Stimulated activated naive B cell treated with anti-CD40 and anti-IgM and Interleukin-4, amounts not matched to agents 10 μg/mL and 1 μg/mL and 100 μg/mL, for 72 hours (primary cell): ENCODE measurements around the gene CPPED1.
A peak's percentile ranks its signal among the peaks of the same experiment; 100 is the strongest.
"Not testable (repeated sequence)": the region's sequence is repeated elsewhere in the genome, so short reads cannot be mapped to it uniquely, and the experiment has no call there.

Source experiments
- ATAC-seq, 2 donors: fragments of 150-1000 bp; cut with Tn5 transposase; replicated peaks; 2 replicates each; pipeline ENCODE4 v1.10.0; 2021; ENCODE audit warnings: moderate library complexity in 1 of 2
- DNase-seq: peaks from one replicate; pipeline ENCODE4 v3.0.0; 2021
- H3K27ac Mint-ChIP-seq: one replicate; pipeline ENCODE4 v1.8.0; 2022; ENCODE audit warnings: mild to moderate bottlenecking, mixed read lengths
- H3K27me3 Mint-ChIP-seq, 2 donors: one replicate each; pipeline ENCODE4 v1.8.0; 2022; ENCODE audit warnings: mixed read lengths in 2 of 2
- H3K36me3 Mint-ChIP-seq, 2 donors: one replicate each; pipeline ENCODE4 v1.8.0; 2022; ENCODE audit warnings: mixed read lengths in 2 of 2, mild to moderate bottlenecking in 1 of 2
- H3K4me1 Mint-ChIP-seq, 2 donors: one replicate each; pipeline ENCODE4 v1.8.0; 2022; ENCODE audit warnings: mixed read lengths in 2 of 2, mild to moderate bottlenecking in 1 of 2
- H3K4me3 Mint-ChIP-seq, 2 donors: one replicate each; pipeline ENCODE4 v1.8.0; 2022; ENCODE audit warnings: mild to moderate bottlenecking in 2 of 2, mixed read lengths in 2 of 2, moderate library complexity in 1 of 2
- H3K9me3 Mint-ChIP-seq, 2 donors: one replicate each; pipeline ENCODE4 v1.8.0; 2022; ENCODE audit warnings: mixed read lengths in 2 of 2, mild to moderate bottlenecking in 1 of 2

Gene CPPED1

DNA sequence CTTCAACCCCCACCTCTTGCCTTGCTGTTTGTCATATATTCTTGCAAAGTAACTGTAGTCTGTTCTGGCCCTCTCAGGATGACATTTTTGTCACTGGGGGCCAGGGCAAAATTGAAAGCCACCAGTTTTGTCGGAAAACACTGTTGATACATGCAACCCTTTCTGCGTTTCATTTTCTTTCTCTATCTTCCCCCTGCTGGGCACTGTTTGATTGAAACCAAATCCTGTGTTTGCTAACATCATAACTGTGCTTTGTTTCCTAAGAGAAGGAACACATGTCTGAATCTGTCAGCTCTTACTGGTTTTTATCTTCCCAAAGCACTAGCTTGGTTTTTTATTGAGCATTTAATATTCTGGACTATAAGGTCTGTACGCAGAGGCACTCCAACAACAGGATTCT lies 11.7 kb upstream of the CPPED1 start:
- DNase-seq (no peak), ATAC-seq (no peak)
- peaks cover 0 to 14% of the 10 kb centered on the region in 2 donors for H3K9me3 Mint-ChIP-seq
- H3K4me1 Mint-ChIP-seq, result peaks cover 0 to 5% of the 10 kb centered on the region in 2 donors
- peaks cover 6 to 8% of the 10 kb centered on the region in 2 donors for H3K36me3 Mint-ChIP-seq
- no peak overlapping the region for H3K4me3 Mint-ChIP-seq
- peaks cover 15 to 29% of the 10 kb centered on the region in 2 donors for H3K27me3 Mint-ChIP-seq
- H3K27ac Mint-ChIP-seq, result no peak overlapping the region

DNA sequence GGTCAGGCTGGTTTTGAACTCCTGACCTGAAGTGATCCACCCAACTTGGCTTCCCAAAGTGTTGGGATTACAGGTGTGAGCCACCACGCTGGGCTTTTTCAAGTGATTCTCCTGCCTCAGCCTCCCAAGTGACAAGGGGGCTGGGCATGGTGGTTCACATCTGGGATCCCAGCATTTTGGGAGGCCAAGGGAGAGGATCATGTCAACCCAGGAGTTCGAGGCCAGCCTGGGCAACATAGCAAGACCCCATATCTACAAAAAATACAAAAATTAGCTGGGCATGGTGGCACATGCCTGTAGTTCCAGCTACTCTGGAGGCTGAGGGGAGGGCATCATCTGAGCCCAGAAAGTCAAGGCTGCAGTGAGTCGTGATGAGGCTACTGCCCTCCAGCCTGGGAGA lies 10.0 kb upstream of the CPPED1 start:
- H3K4me3 Mint-ChIP-seq, H3K4me1 Mint-ChIP-seq, DNase-seq, H3K27ac Mint-ChIP-seq, H3K36me3 Mint-ChIP-seq, ATAC-seq: not testable (repeated sequence)
- Mint-ChIP-seq H3K9me3 (peaks cover 3 to 14% of the 10 kb centered on the region in 2 donors), H3K27me3 (peaks cover 16 to 31% of the 10 kb centered on the region in 2 donors)

DNA sequence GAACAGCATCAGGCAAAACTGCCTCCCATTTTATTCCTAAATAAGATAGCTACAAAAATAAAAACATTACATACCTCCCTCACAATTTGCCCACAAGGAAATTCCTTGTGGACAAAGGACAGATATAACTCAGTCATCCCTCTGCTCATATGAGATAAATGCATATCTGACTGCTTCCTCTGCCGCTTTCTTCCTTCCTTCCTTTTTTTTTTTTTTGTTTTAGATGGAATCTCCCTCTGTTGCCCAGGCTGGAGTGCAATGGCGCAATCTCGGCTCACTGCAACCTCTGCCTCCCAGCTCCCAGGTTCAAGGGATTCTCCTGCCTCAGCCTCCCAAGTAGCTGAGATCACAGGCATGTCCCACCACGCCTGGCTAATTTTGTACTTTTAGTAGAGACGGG lies 9.6 kb upstream of the CPPED1 start:
- ATAC-seq, H3K27ac Mint-ChIP-seq, H3K4me1 Mint-ChIP-seq, H3K4me3 Mint-ChIP-seq, H3K36me3 Mint-ChIP-seq, DNase-seq: not testable (repeated sequence)
- Mint-ChIP-seq H3K27me3 (peaks cover 18 to 29% of the 10 kb centered on the region in 2 donors), H3K9me3 (peaks cover 3 to 14% of the 10 kb centered on the region in 2 donors)

DNA sequence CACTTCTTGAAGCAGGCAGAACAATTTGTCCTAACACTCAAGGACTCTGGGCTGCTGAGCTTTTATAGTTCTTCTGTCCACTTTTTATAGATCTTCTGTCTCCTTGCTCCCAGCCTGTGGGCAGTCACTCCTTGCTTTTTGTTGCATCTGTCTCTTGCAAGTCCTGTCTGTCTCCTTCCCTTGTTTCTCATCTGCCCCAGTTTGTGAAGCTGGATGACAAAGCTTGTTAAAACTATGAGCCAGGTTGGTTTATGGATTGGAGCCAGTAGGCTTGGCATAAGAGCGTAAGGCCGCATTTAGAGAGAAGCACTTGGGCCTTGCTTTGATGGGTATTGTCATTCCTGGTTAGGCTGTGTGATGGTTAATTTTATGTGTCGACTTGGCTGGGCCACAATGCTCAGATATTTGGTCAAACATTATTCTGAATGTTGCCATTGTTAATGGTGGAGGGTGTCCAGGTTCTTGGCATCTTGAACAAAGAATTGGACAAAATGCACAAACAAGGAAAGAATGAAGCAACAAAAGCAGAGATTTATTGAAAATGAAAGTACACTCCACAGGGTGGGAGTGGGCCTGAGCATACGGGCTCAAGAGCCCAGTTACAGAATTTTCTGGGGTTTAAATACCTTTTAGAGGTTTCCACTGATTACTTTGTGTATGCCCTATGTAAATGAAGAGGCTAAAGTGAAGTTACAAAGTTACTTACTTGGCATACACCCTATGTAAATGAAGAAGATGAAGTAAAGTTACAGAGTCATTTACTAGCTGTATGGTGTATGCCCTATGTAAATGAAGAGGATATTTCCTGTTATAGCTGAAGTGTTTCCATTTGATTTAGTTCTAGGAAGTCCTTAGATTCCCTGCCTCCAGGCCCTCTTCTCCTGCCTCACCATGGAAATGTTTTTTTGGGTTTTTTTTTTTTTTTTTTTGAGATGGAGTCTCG lies 8.0 kb upstream of the CPPED1 start:
- no peak overlapping the region for H3K4me3 Mint-ChIP-seq

DNA sequence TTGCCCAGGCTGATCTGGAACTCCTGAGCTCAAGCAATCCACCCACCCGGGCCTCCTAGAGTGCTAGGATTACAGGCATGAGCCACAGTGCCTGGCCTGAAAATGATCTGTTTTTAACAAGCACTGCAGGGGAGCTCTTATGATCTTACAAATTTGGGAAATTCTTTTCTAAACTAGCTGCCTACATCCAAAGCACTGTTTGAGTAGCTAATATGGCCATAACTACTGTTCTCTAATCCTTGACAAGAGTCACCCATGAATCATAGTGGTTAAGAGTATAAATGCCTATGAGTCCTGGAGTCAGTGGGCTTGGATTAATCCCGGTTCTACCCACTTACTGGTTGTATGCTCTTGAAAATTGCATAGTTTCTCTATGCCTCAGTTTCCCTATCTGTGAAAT lies 1.4 kb upstream of the CPPED1 start:
- ATAC-seq, result no peak
- Mint-ChIP-seq H3K27ac (no peak overlapping the region), H3K27me3 (peaks cover 14 to 16% of the 10 kb centered on the region in 2 donors)

More for the DNA sequence above, 8.0 kb upstream of the CPPED1 start:
- H3K36me3 Mint-ChIP-seq, result peaks cover 8 to 9% of the 10 kb centered on the region in 2 donors
- no peak overlapping the region for H3K27ac Mint-ChIP-seq
- peaks cover 3 to 14% of the 10 kb centered on the region in 2 donors for H3K9me3 Mint-ChIP-seq
- ATAC-seq (no peak), DNase-seq (no peak)
- H3K27me3 Mint-ChIP-seq, result peaks cover 21 to 22% of the 10 kb centered on the region in 2 donors
- no peaks in the 10 kb centered on the region for H3K4me1 Mint-ChIP-seq

DNA sequence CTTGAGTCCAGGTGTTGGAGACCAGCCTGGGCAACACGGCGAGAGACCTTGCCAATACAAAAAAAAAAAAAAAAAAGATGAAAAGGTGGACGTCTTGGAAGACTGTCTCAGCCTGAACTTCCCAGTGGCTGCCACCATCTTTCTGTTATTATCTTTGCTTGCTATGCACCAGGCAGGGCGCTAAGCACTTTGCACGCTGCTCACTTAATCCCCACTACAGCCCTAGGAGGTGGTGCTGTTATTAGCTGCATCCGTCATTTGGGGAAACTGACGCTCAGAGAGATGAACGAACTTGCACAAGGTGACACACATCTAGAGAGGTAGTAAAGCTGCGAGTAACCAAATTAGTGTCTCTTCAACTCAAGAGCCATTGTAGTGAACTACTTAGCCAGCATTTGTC lies 708 bp upstream of the CPPED1 start:
- peaks cover 15% of the 10 kb centered on the region in 2 donors for H3K36me3 Mint-ChIP-seq
- no peak for DNase-seq
- ATAC-seq, result no peak
- peak overlapping the region; percentile 39 to 94 for H3K4me3 Mint-ChIP-seq
- H3K9me3 Mint-ChIP-seq, result no peaks in the 10 kb centered on the region
- no peak overlapping the region for H3K27ac Mint-ChIP-seq
- H3K4me1 Mint-ChIP-seq, result peaks cover 21 to 51% of the 10 kb centered on the region in 2 donors
- peaks cover 7 to 10% of the 10 kb centered on the region in 2 donors for H3K27me3 Mint-ChIP-seq

More for the DNA sequence above, 1.4 kb upstream of the CPPED1 start:
- no peak overlapping the region for H3K4me3 Mint-ChIP-seq
- H3K4me1 Mint-ChIP-seq, result peaks cover 21 to 46% of the 10 kb centered on the region in 2 donors
- H3K36me3 Mint-ChIP-seq, result peaks cover 15% of the 10 kb centered on the region in 2 donors
- no peak for DNase-seq
- peaks cover under 1% of the 10 kb centered on the region in 2 donors for H3K9me3 Mint-ChIP-seq

DNA sequence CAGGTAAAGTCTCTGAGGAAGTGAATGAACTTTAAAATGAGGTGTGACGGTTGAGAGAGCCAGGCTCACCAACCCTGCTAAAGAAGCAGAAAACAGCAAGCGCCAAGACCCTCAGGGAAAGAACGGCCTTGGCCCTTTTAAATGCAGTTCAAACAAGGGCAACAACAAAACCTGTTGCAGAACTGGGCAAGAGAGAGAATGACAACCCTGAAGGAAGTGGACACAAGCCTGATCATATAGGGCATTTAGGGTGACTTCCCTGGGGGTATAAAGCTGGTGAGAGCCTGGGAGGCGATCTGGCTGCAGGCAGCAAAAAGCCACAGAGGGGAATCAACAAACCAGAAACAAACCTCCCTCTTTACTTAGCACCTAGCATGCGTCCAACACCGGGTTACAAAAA lies 1.0 kb downstream of the CPPED1 start:
- H3K9me3 Mint-ChIP-seq, result no peaks in the 10 kb centered on the region
- H3K4me1 Mint-ChIP-seq, result peaks cover 21 to 51% of the 10 kb centered on the region in 2 donors
- peak overlapping the region; percentile 94 for H3K27ac Mint-ChIP-seq
- no peak for ATAC-seq
- peaks cover 4 to 6% of the 10 kb centered on the region in 2 donors for H3K27me3 Mint-ChIP-seq
- no peak for DNase-seq
- peaks cover 15 to 16% of the 10 kb centered on the region in 2 donors for H3K36me3 Mint-ChIP-seq
- H3K4me3 Mint-ChIP-seq, result peak overlapping the region; percentile 91 to 94

DNA sequence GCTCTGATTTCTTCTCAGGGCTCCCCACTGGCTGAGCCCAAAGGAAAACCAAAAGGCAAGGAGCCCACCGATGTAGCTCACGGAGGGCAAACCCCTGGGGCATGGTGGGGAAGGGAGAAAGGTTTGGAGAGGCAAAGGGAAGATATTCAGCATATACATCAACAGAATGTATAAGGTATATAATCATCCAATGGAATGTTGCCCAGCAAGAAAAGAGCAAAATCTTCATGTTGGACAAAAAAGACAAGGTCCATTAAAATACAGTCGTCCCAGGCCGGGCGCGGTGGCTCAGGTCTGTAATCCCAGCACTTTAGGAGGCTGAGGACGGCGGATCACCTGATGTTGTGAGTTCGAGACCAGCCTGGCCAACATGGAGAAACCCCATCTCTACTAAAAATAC lies 1.6 kb downstream of the CPPED1 start:
- H3K27ac Mint-ChIP-seq, result peak overlapping the region; percentile 94

GRCh38 chr16:12801511-12802042 lies 2.1 kb downstream of the CPPED1 start:
- peaks cover 15 to 16% of the 10 kb centered on the region in 2 donors for H3K36me3 Mint-ChIP-seq
- H3K4me3 Mint-ChIP-seq, result peak overlapping the region; percentile 91 to 94
- no peaks in the 10 kb centered on the region for H3K9me3 Mint-ChIP-seq
- DNase-seq (peak; percentile 63), ATAC-seq (peak; percentile 48 to 53)
- peaks cover 3 to 6% of the 10 kb centered on the region in 2 donors for H3K27me3 Mint-ChIP-seq
- peaks cover 24 to 51% of the 10 kb centered on the region in 2 donors for H3K4me1 Mint-ChIP-seq
- peak overlapping the region; percentile 94 for H3K27ac Mint-ChIP-seq

More for the DNA sequence above, 1.6 kb downstream of the CPPED1 start:
- Mint-ChIP-seq H3K9me3 (no peaks in the 10 kb centered on the region), H3K4me1 (peaks cover 23 to 51% of the 10 kb centered on the region in 2 donors), H3K36me3 (peaks cover 15 to 16% of the 10 kb centered on the region in 2 donors), H3K4me3 (peak overlapping the region; percentile 91 to 94), H3K27me3 (peaks cover 4 to 6% of the 10 kb centered on the region in 2 donors)
- ATAC-seq (no peak), DNase-seq (no peak)

DNA sequence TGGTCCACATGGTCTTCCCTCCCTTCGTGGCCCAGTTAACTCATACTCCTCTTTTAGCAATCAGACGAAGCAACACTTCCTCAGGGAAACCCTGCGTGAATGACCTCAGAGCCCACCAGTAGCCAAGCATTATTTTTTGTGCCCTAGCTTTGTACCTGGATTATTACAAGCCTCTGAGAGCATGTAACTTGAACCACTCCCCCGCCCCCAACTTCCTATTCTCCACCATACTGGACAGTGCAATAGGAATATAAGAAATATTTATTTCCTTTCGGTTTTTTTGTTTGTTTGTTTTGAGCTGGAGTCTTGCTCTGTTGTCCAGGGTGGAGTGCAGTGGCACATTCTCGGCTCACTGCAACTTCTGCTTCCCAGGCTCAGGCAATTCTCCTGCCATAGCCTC lies 2.9 kb downstream of the CPPED1 start:
- Mint-ChIP-seq H3K4me3 (no peak overlapping the region), H3K27me3 (peaks cover 0 to 6% of the 10 kb centered on the region in 2 donors), H3K9me3 (no peaks in the 10 kb centered on the region), H3K4me1 (peaks cover 25 to 51% of the 10 kb centered on the region in 2 donors), H3K36me3 (peaks cover 15 to 16% of the 10 kb centered on the region in 2 donors), H3K27ac (peak overlapping the region; percentile 48)
- ATAC-seq, result no peak
- no peak for DNase-seq

DNA sequence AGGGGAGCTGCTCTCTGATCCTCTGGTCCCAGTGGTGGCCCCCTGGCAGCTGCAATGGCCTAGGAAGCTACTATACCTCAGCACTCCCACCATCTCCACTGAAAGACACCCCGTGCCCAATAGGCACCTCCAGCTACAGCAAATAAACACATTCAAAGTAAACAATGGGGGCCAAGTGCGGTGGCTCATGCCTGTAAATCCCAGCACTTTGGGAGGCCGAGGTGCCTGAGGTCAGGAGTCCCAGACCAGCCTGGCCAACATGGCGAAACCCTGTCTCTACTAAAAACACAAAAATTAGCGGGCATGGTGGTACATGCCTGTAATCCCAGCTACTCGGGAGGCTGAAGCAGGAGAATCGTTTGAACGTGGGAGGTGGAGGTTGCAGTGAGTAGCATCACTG lies 3.7 kb downstream of the CPPED1 start:
- Mint-ChIP-seq H3K36me3 (peaks cover 15 to 16% of the 10 kb centered on the region in 2 donors), H3K4me1 (peaks cover 25 to 51% of the 10 kb centered on the region in 2 donors)
- not testable (repeated sequence) for DNase-seq, H3K27me3 Mint-ChIP-seq, ATAC-seq, H3K27ac Mint-ChIP-seq, H3K4me3 Mint-ChIP-seq, H3K9me3 Mint-ChIP-seq

DNA sequence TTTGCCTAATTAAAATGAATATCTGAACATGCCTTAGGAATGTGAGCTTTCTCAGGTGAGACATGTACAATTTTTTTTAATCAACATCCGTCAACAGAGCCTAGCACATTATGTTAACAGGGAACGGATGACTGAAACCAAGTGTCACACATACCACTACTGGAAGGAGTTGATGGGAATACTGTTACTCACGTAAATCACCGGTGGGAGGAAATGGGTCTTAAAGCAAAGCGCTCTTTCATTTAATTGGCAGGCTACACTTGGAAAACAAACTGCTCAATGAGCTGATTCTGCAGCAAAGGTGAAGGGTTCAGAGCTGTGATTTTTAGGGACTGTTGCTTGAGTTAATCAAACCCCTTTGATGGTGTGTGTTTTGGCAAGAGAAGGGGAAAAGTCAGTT lies 4.8 kb downstream of the CPPED1 start:
- no peak for ATAC-seq
- DNase-seq, result no peak
- Mint-ChIP-seq H3K4me3 (no peak overlapping the region), H3K27ac (no peak overlapping the region), H3K36me3 (peaks cover 15 to 16% of the 10 kb centered on the region in 2 donors), H3K9me3 (no peaks in the 10 kb centered on the region), H3K4me1 (peaks cover 25 to 42% of the 10 kb centered on the region in 2 donors), H3K27me3 (peaks cover 0 to 6% of the 10 kb centered on the region in 2 donors)

- H3K36me3 Mint-ChIP-seq, result peaks cover 12 to 13% of the 10 kb centered on the region in 2 donors
- no peaks in the 10 kb centered on the region for H3K9me3 Mint-ChIP-seq
- no peak overlapping the region for H3K27ac Mint-ChIP-seq
- peaks cover 0 to 6% of the 10 kb centered on the region in 2 donors for H3K27me3 Mint-ChIP-seq
- peaks cover 23 to 36% of the 10 kb centered on the region in 2 donors for H3K4me1 Mint-ChIP-seq
- ATAC-seq (no peak), DNase-seq (no peak)
- no peak overlapping the region for H3K4me3 Mint-ChIP-seq
Observed at GRCh38 chr16:12798171-12798570, 5.5 kb downstream of the CPPED1 start.

- Mint-ChIP-seq H3K27ac (no peak overlapping the region), H3K4me1 (peaks cover 9 to 19% of the 10 kb centered on the region in 2 donors), H3K36me3 (peaks cover 14 to 18% of the 10 kb centered on the region in 2 donors), H3K4me3 (no peak overlapping the region), H3K9me3 (peaks cover 6 to 7% of the 10 kb centered on the region in 2 donors), H3K27me3 (peaks cover 0 to 6% of the 10 kb centered on the region in 2 donors)
- no peak for ATAC-seq
- no peak for DNase-seq
Observed at GRCh38 chr16:12796498-12796897, 7.2 kb downstream of the CPPED1 start.
